Measurements from ENCODE around the gene RNF6.

Gene RNF6

GRCh38 chr13:26186118-26186870, 35.8 kb downstream of the RNF6 start:
- peak; percentile 77 for DNase-seq (ENCODE audit: low read depth, low spot score)
- Histone ChIP-seq H3K36me3 (ENCODE audit: insufficient read depth, insufficient read length, low read length) (no peaks in the 10 kb centered on the region), H3K27me3 (ENCODE audit: insufficient read depth, insufficient read length) (no peaks in the 10 kb centered on the region), H3K4me3 (ENCODE audit: insufficient read length, low read depth) (peak overlapping the region; percentile 39), H3K9me3 (ENCODE audit: insufficient read depth, low read length) (no peaks in the 10 kb centered on the region), H3K9ac (ENCODE audit: insufficient read length, low read depth) (peak overlapping the region; percentile 79), H3K4me1 (ENCODE audit: insufficient read depth, insufficient read length) (no peaks in the 10 kb centered on the region)
- TF ChIP-seq ZNF274 (IDR thresholded peaks at IDR 0.05; ENCODE audit: low read depth, low read length) (no peak), YY1 (IDR thresholded peaks at IDR 0.05; ENCODE audit: insufficient read depth, insufficient read length) (no peak), SUZ12 (IDR thresholded peaks at IDR 0.05; ENCODE audit: extremely low read depth, insufficient read depth, insufficient read length) (no peak)

- no peaks in the 10 kb centered on the region for H3K27me3 ChIP-seq (ENCODE audit: insufficient read depth, insufficient read length)
- no peak for DNase-seq (ENCODE audit: low read depth, low spot score)
- H3K4me1 ChIP-seq (ENCODE audit: insufficient read depth, insufficient read length), result no peaks in the 10 kb centered on the region
- no peaks in the 10 kb centered on the region for H3K9me3 ChIP-seq (ENCODE audit: insufficient read depth, low read length)
- peak overlapping the region; percentile 39 for H3K4me3 ChIP-seq (ENCODE audit: insufficient read length, low read depth)
- H3K36me3 ChIP-seq (ENCODE audit: insufficient read depth, insufficient read length, low read length), result no peaks in the 10 kb centered on the region
- TF ChIP-seq SUZ12 (IDR thresholded peaks at IDR 0.05; ENCODE audit: extremely low read depth, insufficient read depth, insufficient read length), result no peak
- no peak for TF ChIP-seq ZNF274 (IDR thresholded peaks at IDR 0.05; ENCODE audit: low read depth, low read length)
- no peak for TF ChIP-seq YY1 (IDR thresholded peaks at IDR 0.05; ENCODE audit: insufficient read depth, insufficient read length)
- peak overlapping the region; percentile 79 for H3K9ac ChIP-seq (ENCODE audit: insufficient read length, low read depth)
Measured at GRCh38 chr13:26185720-26186117, 36.4 kb downstream of the RNF6 start.

- TF ChIP-seq YY1 (IDR thresholded peaks at IDR 0.05; ENCODE audit: insufficient read depth, insufficient read length) (no peak), ZNF274 (IDR thresholded peaks at IDR 0.05; ENCODE audit: low read depth, low read length) (no peak), SUZ12 (IDR thresholded peaks at IDR 0.05; ENCODE audit: extremely low read depth, insufficient read depth, insufficient read length) (no peak)
- Histone ChIP-seq H3K4me3 (ENCODE audit: insufficient read length, low read depth) (no peak overlapping the region), H3K4me1 (ENCODE audit: insufficient read depth, insufficient read length) (no peaks in the 10 kb centered on the region), H3K27me3 (ENCODE audit: insufficient read depth, insufficient read length) (no peaks in the 10 kb centered on the region), H3K9me3 (ENCODE audit: insufficient read depth, low read length) (no peaks in the 10 kb centered on the region), H3K9ac (ENCODE audit: insufficient read length, low read depth) (no peak overlapping the region), H3K36me3 (ENCODE audit: insufficient read depth, insufficient read length, low read length) (no peaks in the 10 kb centered on the region)
- peak; percentile 27 for DNase-seq (ENCODE audit: low read depth, low spot score)
Measured at GRCh38 chr13:26184791-26185250, 37.3 kb downstream of the RNF6 start.

GRCh38 chr13:26183416-26183815, 38.7 kb downstream of the RNF6 start:
- H3K4me3 ChIP-seq (ENCODE audit: insufficient read length, low read depth), result no peak overlapping the region
- no peak for DNase-seq (ENCODE audit: low read depth, low spot score)
- no peaks in the 10 kb centered on the region for H3K9me3 ChIP-seq (ENCODE audit: insufficient read depth, low read length)
- H3K9ac ChIP-seq (ENCODE audit: insufficient read length, low read depth), result no peak overlapping the region
- no peaks in the 10 kb centered on the region for H3K36me3 ChIP-seq (ENCODE audit: insufficient read depth, insufficient read length, low read length)
- no peaks in the 10 kb centered on the region for H3K4me1 ChIP-seq (ENCODE audit: insufficient read depth, insufficient read length)
- TF ChIP-seq ZNF274 (IDR thresholded peaks at IDR 0.05; ENCODE audit: low read depth, low read length), result no peak
- H3K27me3 ChIP-seq (ENCODE audit: insufficient read depth, insufficient read length), result no peaks in the 10 kb centered on the region

GRCh38 chr13:26179344-26179743, 42.8 kb downstream of the RNF6 start:
- H3K4me3 ChIP-seq (ENCODE audit: insufficient read length, low read depth), result no peak overlapping the region
- H3K9me3 ChIP-seq (ENCODE audit: insufficient read depth, low read length), result no peaks in the 10 kb centered on the region
- H3K9ac ChIP-seq (ENCODE audit: insufficient read length, low read depth), result no peak overlapping the region
- H3K4me1 ChIP-seq (ENCODE audit: insufficient read depth, insufficient read length), result no peaks in the 10 kb centered on the region
- no peaks in the 10 kb centered on the region for H3K36me3 ChIP-seq (ENCODE audit: insufficient read depth, insufficient read length, low read length)
- DNase-seq (ENCODE audit: low read depth, low spot score), result no peak
- H3K27me3 ChIP-seq (ENCODE audit: insufficient read depth, insufficient read length), result no peaks in the 10 kb centered on the region
- no peak for TF ChIP-seq ZNF274 (IDR thresholded peaks at IDR 0.05; ENCODE audit: low read depth, low read length)
- TF ChIP-seq YY1 (IDR thresholded peaks at IDR 0.05; ENCODE audit: insufficient read depth, insufficient read length), result no peak
- TF ChIP-seq SUZ12 (IDR thresholded peaks at IDR 0.05; ENCODE audit: extremely low read depth, insufficient read depth, insufficient read length), result no peak

GRCh38 chr13:26168835-26169234, 53.3 kb downstream of the RNF6 start:
- Histone ChIP-seq H3K4me3 (ENCODE audit: insufficient read length, low read depth) (no peak overlapping the region), H3K27me3 (ENCODE audit: insufficient read depth, insufficient read length) (no peaks in the 10 kb centered on the region), H3K9me3 (ENCODE audit: insufficient read depth, low read length) (peaks cover 8% of the 10 kb centered on the region; the same call in 1 of the 2 replicates), H3K36me3 (ENCODE audit: insufficient read depth, insufficient read length, low read length) (no peaks in the 10 kb centered on the region), H3K9ac (ENCODE audit: insufficient read length, low read depth) (no peak overlapping the region), H3K4me1 (ENCODE audit: insufficient read depth, insufficient read length) (no peaks in the 10 kb centered on the region)
- DNase-seq (ENCODE audit: low read depth, low spot score), result no peak
- TF ChIP-seq YY1 (IDR thresholded peaks at IDR 0.05; ENCODE audit: insufficient read depth, insufficient read length) (no peak), SUZ12 (IDR thresholded peaks at IDR 0.05; ENCODE audit: extremely low read depth, insufficient read depth, insufficient read length) (no peak), ZNF274 (IDR thresholded peaks at IDR 0.05; ENCODE audit: low read depth, low read length) (no peak)

- DNase-seq (ENCODE audit: low read depth, low spot score), result no peak
- Histone ChIP-seq H3K36me3 (ENCODE audit: insufficient read depth, insufficient read length, low read length) (no peaks in the 10 kb centered on the region), H3K4me3 (ENCODE audit: insufficient read length, low read depth) (no peak overlapping the region), H3K4me1 (ENCODE audit: insufficient read depth, insufficient read length) (no peaks in the 10 kb centered on the region), H3K9ac (ENCODE audit: insufficient read length, low read depth) (no peak overlapping the region), H3K9me3 (ENCODE audit: insufficient read depth, low read length) (peaks cover 8% of the 10 kb centered on the region; the same call in 1 of the 2 replicates), H3K27me3 (ENCODE audit: insufficient read depth, insufficient read length) (no peaks in the 10 kb centered on the region)
- TF ChIP-seq ZNF274 (IDR thresholded peaks at IDR 0.05; ENCODE audit: low read depth, low read length) (no peak), YY1 (IDR thresholded peaks at IDR 0.05; ENCODE audit: insufficient read depth, insufficient read length) (no peak), SUZ12 (IDR thresholded peaks at IDR 0.05; ENCODE audit: extremely low read depth, insufficient read depth, insufficient read length) (no peak)
Measured at GRCh38 chr13:26168237-26168814, 53.8 kb downstream of the RNF6 start.
